ENCODE data around the gene UGCG. TPM values are rescaled to one million over a fixed set of nuclear protein-coding genes. Genes with fewer than 3 reads are reported as not detected.

Gene UGCG
- total RNA-seq, 1 experiment from 2014 or later: 23.3 TPM

DNA sequence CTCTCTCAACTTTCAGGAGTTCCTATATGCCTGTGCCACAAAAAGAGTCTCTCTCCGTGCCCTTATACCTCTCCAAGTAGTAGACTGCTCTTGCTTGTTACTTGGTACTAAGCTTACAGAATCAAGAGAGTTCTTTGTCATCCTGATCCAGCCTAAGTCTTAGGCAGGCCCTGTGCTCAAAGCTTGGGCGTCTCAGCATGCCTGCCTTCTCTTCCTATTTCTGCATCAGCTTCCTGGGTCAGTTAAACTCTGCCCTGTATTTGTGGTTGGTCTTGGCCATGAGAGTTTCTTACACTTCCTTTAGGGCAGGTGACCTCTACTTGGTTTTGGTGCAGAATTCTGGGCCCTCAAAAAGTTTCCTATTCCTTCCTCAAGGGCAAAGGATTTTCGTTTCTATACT lies 33.0 kb upstream of the UGCG start:
- no peaks in the 10 kb centered on the region for H3K79me1 ChIP-seq (ENCODE audit: insufficient read depth, low read depth, low read length, poor library complexity, severe bottlenecking)
- no peak overlapping the region for H2BK120ac ChIP-seq (ENCODE audit: low read depth, low read length, poor library complexity, severe bottlenecking)
- WGBS (ENCODE audit: extremely low coverage, insufficient read length, low lambda C conversion rate): no CpG with 5 or more reads among the region's 3 CpGs
- Mint-ChIP-seq H3K27ac (no peak overlapping the region; a peak in 1 of 7 replicates), H3K27me3 (ENCODE audit: low read depth) (no peaks in the 10 kb centered on the region), H3K4me3 (no peak overlapping the region), H3K36me3 (ENCODE audit: insufficient read depth in 1 of 3, low read depth in 3 of 3) (peaks cover 0 to 18% (median under 1%) of the 10 kb centered on the region in 3 experiments; a peak in 6 of 7 replicates), H3K4me1 (peaks cover 12 to 14% of the 10 kb centered on the region in 2 experiments), H3K9me3 (peaks cover 2 to 4% of the 10 kb centered on the region in 2 experiments; a peak in 3 of 5 replicates)
- H2BK12ac ChIP-seq (ENCODE audit: insufficient read length, low read depth, low read length): no peak overlapping the region
- no peak overlapping the region for H3T11ph ChIP-seq (ENCODE audit: low read length)
- H3K4ac ChIP-seq (ENCODE audit: low read depth, low read length): no peak overlapping the region
- H3K27me3 ChIP-seq (ENCODE audit: insufficient read depth, low read length): no peaks in the 10 kb centered on the region
- no peak overlapping the region for H3K18ac ChIP-seq (ENCODE audit: insufficient read length, low read depth, low read length)
- no peak overlapping the region for H2AK5ac ChIP-seq (ENCODE audit: insufficient read length, low read length)
- no peak overlapping the region for H2BK15ac ChIP-seq (ENCODE audit: low read depth, low read length)
- no peak overlapping the region for H3K9ac ChIP-seq (ENCODE audit: extremely low read depth, insufficient read length, low read length)
- no peak overlapping the region for H3K56ac ChIP-seq (ENCODE audit: insufficient read length, low read depth, low read length)
- 0 out of 2 replicates have a peak, but pooled peaks cover 3% of the 10 kb centered on the region for H3K4me1 ChIP-seq (ENCODE audit: insufficient read depth, low read length)
- no peak overlapping the region for H2AFZ ChIP-seq (ENCODE audit: low read length)
- no peak overlapping the region for H3K27ac ChIP-seq (ENCODE audit: insufficient read length, low read depth, low read length)
- H3K23ac ChIP-seq (ENCODE audit: insufficient read length, low read depth, low read length): no peak overlapping the region
- H2BK20ac ChIP-seq (ENCODE audit: low read depth, low read length, poor library complexity, severe bottlenecking): no peak overlapping the region
- H2BK5ac ChIP-seq (ENCODE audit: insufficient read length, low read length): no peak overlapping the region
- H4K91ac ChIP-seq (ENCODE audit: insufficient read length, low read depth, low read length): no peak overlapping the region
- DNase-seq: no peak
- H3K4me2 ChIP-seq (ENCODE audit: insufficient read depth, insufficient read length, low read length): no peak overlapping the region
- H4K8ac ChIP-seq (replicated peaks; ENCODE audit: insufficient read length, low read depth, low read length): no peak overlapping the region
- H3K9me3 ChIP-seq (ENCODE audit: control insufficient read depth, low read depth, low read length): no peaks in the 10 kb centered on the region
- no peaks in the 10 kb centered on the region for H3K23me2 ChIP-seq (ENCODE audit: insufficient read length, low read depth, low read length, poor library complexity, severe bottlenecking)
- no peak overlapping the region for H4K5ac ChIP-seq (ENCODE audit: insufficient read length, low read depth, low read length)
- no peaks in the 10 kb centered on the region for H3K79me2 ChIP-seq (ENCODE audit: insufficient read depth, low read length)
- TF ChIP-seq, protein P1, sequence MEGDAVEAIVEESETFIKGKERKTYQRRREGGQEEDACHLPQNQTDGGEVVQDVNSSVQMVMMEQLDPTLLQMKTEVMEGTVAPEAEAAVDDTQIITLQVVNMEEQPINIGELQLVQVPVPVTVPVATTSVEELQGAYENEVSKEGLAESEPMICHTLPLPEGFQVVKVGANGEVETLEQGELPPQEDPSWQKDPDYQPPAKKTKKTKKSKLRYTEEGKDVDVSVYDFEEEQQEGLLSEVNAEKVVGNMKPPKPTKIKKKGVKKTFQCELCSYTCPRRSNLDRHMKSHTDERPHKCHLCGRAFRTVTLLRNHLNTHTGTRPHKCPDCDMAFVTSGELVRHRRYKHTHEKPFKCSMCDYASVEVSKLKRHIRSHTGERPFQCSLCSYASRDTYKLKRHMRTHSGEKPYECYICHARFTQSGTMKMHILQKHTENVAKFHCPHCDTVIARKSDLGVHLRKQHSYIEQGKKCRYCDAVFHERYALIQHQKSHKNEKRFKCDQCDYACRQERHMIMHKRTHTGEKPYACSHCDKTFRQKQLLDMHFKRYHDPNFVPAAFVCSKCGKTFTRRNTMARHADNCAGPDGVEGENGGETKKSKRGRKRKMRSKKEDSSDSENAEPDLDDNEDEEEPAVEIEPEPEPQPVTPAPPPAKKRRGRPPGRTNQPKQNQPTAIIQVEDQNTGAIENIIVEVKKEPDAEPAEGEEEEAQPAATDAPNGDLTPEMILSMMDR (conservative IDR thresholded peaks at IDR 0.05): no peak
- no peak overlapping the region for H3K14ac ChIP-seq (ENCODE audit: insufficient read depth, low read length)
- H4K20me1 ChIP-seq (ENCODE audit: control insufficient read depth, insufficient read depth, insufficient read length): no peaks in the 10 kb centered on the region

Data from H9 (cell line).